Cardiac fibroblast (primary cell): Measurements from ENCODE around the gene PRDM5.

ENCODE experiments used
- DNase-seq, 2 donors: peaks; one replicate each; pipeline versions ENCODE4 v3.0.0 to v3.0.0-alpha.2; 2010; ENCODE audit warnings: low read depth in 2 of 2
- H3K4me3 ChIP-seq, 2 donors: replicated peaks in 1 of 2; 1 replicate in 1 of 2; 2 replicates in 1 of 2; pipeline ENCODE4 v1.5.1; 2011; ENCODE audit warnings: low read depth in 2 of 2, low read length in 2 of 2, mild to moderate bottlenecking in 2 of 2, moderate library complexity in 1 of 2
- CTCF ChIP-seq: IDR thresholded peaks from one replicate; pipeline ENCODE4 v1.5.1; 2011; ENCODE audit warnings: low read depth, mild to moderate bottlenecking, low read length, inconsistent platforms

PRDM5 gene

GRCh38 chr4:120775431-120775830 is 147.1 kb downstream of the PRDM5 start:
- H3K4me3 ChIP-seq, result no peak overlapping the region
- DNase-seq, result no peak
- TF ChIP-seq CTCF, result no peak

- TF ChIP-seq CTCF, result no peak
- DNase-seq, result no peak
- no peak overlapping the region for H3K4me3 ChIP-seq
Measured at GRCh38 chr4:120773641-120774040, 148.9 kb downstream of the PRDM5 start.

GRCh38 chr4:120771907-120772306 is 150.6 kb downstream of the PRDM5 start:
- no peak for TF ChIP-seq CTCF
- DNase-seq, result no peak
- H3K4me3 ChIP-seq, result no peak overlapping the region

- no peak for TF ChIP-seq CTCF
- no peak overlapping the region for H3K4me3 ChIP-seq
- DNase-seq, result no peak
Measured at GRCh38 chr4:120770897-120771296, 151.6 kb downstream of the PRDM5 start.

- no peak overlapping the region for H3K4me3 ChIP-seq
- no peak for TF ChIP-seq CTCF
- peak; percentile 65 to 70 for DNase-seq
Measured at GRCh38 chr4:120769227-120769626, 153.3 kb downstream of the PRDM5 start.

GRCh38 chr4:120765260-120765680 is 157.3 kb downstream of the PRDM5 start:
- DNase-seq, result no peak
- no peak for TF ChIP-seq CTCF
- H3K4me3 ChIP-seq, result no peak overlapping the region

- no peak for DNase-seq
- no peak for TF ChIP-seq CTCF
- no peak overlapping the region for H3K4me3 ChIP-seq
Measured at GRCh38 chr4:120763650-120764049, 158.9 kb downstream of the PRDM5 start.
